Measurements from ENCODE around the gene TECPR1. TPM values are rescaled to one million over a fixed set of nuclear protein-coding genes. Genes with fewer than 3 reads are reported as not detected.

The TECPR1 gene
- total and polyA plus RNA-seq, 2 of the 8 experiments (the other 6 are each of a cell fraction or from before 2014, with no cell fraction given), result 1.3 to 11.1 TPM

DNA sequence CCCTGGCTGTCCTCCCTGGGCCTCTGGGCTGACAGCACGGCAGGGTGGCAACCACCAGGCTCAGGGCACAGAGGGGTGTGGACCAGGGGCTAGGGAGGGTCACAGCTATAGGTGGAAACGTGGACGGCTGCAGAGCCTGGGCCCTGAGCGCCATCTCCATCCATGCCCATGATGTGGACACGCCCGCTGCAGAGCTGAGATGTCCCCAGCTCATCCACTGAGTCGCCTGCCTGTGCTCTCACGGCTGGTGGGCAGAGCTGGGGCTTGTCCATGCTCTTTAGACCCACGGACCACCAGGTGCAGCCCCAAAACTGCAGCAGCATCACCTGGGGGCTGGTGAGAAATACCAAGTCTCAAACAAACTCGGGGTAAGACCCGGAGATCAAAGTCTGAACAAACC, 16.1 kb downstream of the TECPR1 start (continued):
- TF ChIP-seq CHD7 (IDR thresholded peaks at IDR 0.05; ENCODE audit: insufficient replicate concordance, low read length) (no peak), CBX5 (IDR thresholded peaks at IDR 0.05; ENCODE audit: low read depth, low read length) (no peak), BACH1 (IDR thresholded peaks at IDR 0.05; ENCODE audit: low read length) (no peak), SUZ12 (IDR thresholded peaks at IDR 0.05; ENCODE audit: low read length) (no peak), SRF (IDR thresholded peaks at IDR 0.05; ENCODE audit: low read depth, low read length) (no peak), EGR1 (IDR thresholded peaks at IDR 0.05; ENCODE audit: borderline replicate concordance, low read depth, low read length) (no peak), GABPA (IDR thresholded peaks at IDR 0.05; ENCODE audit: borderline replicate concordance, insufficient read depth, low read length) (no peak), BCL11A (IDR thresholded peaks at IDR 0.05; ENCODE audit: low read depth in 2 of 2, low read length in 2 of 2) (no peak), ATF3 (IDR thresholded peaks at IDR 0.05; ENCODE audit: insufficient read depth, low read depth, low read length) (no peak), SIN3A (conservative IDR thresholded peaks at IDR 0.05 in 1 of 2, IDR thresholded peaks at IDR 0.05 in 1 of 2; ENCODE audit: low read depth in 1 of 2, low read length in 2 of 2) (no peak), RFX5 (IDR thresholded peaks at IDR 0.05; ENCODE audit: borderline replicate concordance, low read depth, low read length) (no peak)
